HepG2 (cell line): ENCODE measurements around the gene IARS2. TPM values are rescaled to one million over a fixed set of nuclear protein-coding genes. Genes with fewer than 3 reads are reported as not detected.

Source experiments
- HBP1 ChIP-seq: IDR thresholded peaks from 2 replicates; pipeline ENCODE4 v1.6.1; 2016; ENCODE audit warnings: low read depth, control low read depth
- KAT8 ChIP-seq: IDR thresholded peaks from 2 replicates; pipeline ENCODE4 v1.6.1; 2016; ENCODE audit warnings: missing genetic modification reagents, missing compliant biosample characterization
- MTERF4 ChIP-seq: sonication (generic); formaldehyde crosslinking; IDR thresholded peaks from 2 replicates; pipeline ENCODE4 v1.8.0; 2023; ENCODE audit warnings: mild to moderate bottlenecking, missing genetic modification reagents
- NFIC ChIP-seq: IDR thresholded peaks from 2 replicates; pipeline ENCODE4 v1.6.1; 2012; ENCODE audit warnings: mild to moderate bottlenecking, low read length, inconsistent platforms
- NKX3-1 ChIP-seq: sonication (generic); formaldehyde crosslinking; IDR thresholded peaks from 2 replicates; pipeline ENCODE4 v1.5.0; 2020; ENCODE audit warnings: missing genetic modification reagents
- REL ChIP-seq: sonication (generic); formaldehyde crosslinking; conservative IDR thresholded peaks from 2 replicates; pipeline ENCODE4 v1.8.0; 2022; ENCODE audit warnings: mild to moderate bottlenecking, missing genetic modification reagents, moderate library complexity
- STAT5B ChIP-seq: sonication (generic); formaldehyde crosslinking; IDR thresholded peaks from 2 replicates; pipeline ENCODE4 v1.4.0; 2020; ENCODE audit warnings: missing genetic modification reagents
- STAT6 ChIP-seq: sonication (generic); formaldehyde crosslinking; IDR thresholded peaks from 2 replicates; pipeline ENCODE4 v1.4.0; 2020; ENCODE audit warnings: missing genetic modification reagents, mild to moderate bottlenecking, borderline replicate concordance
- THAP9 ChIP-seq: sonication (generic); formaldehyde crosslinking; IDR thresholded peaks from 2 replicates; pipeline ENCODE4; 2020; ENCODE audit warnings: missing genetic modification reagents, mild to moderate bottlenecking, borderline replicate concordance
- YY1 ChIP-seq: IDR thresholded peaks from 2 replicates; pipeline ENCODE4 v1.6.1; 2011; ENCODE audit warnings: low read length, low read depth, moderate library complexity, mild to moderate bottlenecking; ENCODE audit not compliant: insufficient read depth, insufficient replicate concordance
- ZNF205 ChIP-seq: IDR thresholded peaks from 2 replicates; pipeline ENCODE4 v1.6.1; 2018; ENCODE audit warnings: missing biosample characterization, missing genetic modification reagents
- ZNF263 ChIP-seq: sonication (generic); formaldehyde crosslinking; IDR thresholded peaks from 2 replicates; pipeline ENCODE4 v1.4.0; 2020; ENCODE audit warnings: missing genetic modification reagents
- polyA plus RNA-seq, 8 experiments: library from polyadenylated mRNA; depleted of rRNA in 3 of 8; stranded (reverse) in 7 of 8; unstranded in 1 of 8; fragments of >200 nt; fragmentation: Illumina TruSeq in 4 of 8; extraction: Trizol in 4 of 8; gene quantifications; 2 replicates each; pipeline versions ENCODE4 v1.2.1 to v1.2.3, GENCODE V29; 2011 to 2016; ENCODE audit warnings: low read depth in 4 of 8, missing spikeins in 1 of 8, mixed read lengths in 1 of 8; ENCODE audit not compliant: insufficient read depth in 1 of 8
- total RNA-seq, 5 experiments: library from RNA; depleted of rRNA; stranded (reverse); fragments of >200 nt; fragmentation: Illumina TruSeq; extraction: Trizol; gene quantifications; 2 replicates each; pipeline ENCODE4 v1.2.3, GENCODE V29; 2016; ENCODE audit warnings: low read depth in 1 of 5
- TF ChIP-seq, protein P1 (sequence below): sonication (generic); formaldehyde crosslinking; IDR thresholded peaks from 2 replicates; pipeline ENCODE4 v1.8.0; 2022; ENCODE audit warnings: missing genetic modification reagents, mild to moderate bottlenecking, moderate library complexity, borderline replicate concordance
- TF ChIP-seq, protein P2 (sequence below): sonication (generic); formaldehyde crosslinking; IDR thresholded peaks from 2 replicates; pipeline ENCODE4 v1.5.0; 2020; ENCODE audit warnings: missing genetic modification reagents
- TF ChIP-seq, protein P3 (sequence below): sonication (generic); formaldehyde crosslinking; IDR thresholded peaks from 2 replicates; pipeline ENCODE4 v1.5.0; 2020; ENCODE audit warnings: missing genetic modification reagents

Gene IARS2
- total and polyA plus RNA-seq, 2 of the 13 experiments (the other 11 are each of a cell fraction or from before 2014, with no cell fraction given), result 28.6 to 122 TPM

- TF ChIP-seq MTERF4 (CRISPR knock-in tag) (0 out of 2 replicates have a peak, but pooled peaks have one; percentile 31), STAT6 (peak; percentile 77), HBP1 (CRISPR knock-in tag) (0 out of 2 replicates have a peak, but pooled peaks have one; percentile 44), NFIC (peak; percentile 60; the same call in 1 of the 2 replicates), YY1 (peak; percentile 57), KAT8 (CRISPR knock-in tag) (peak; percentile 91), REL (CRISPR knock-in tag) (no peak), ZNF263 (CRISPR knock-in tag) (peak; percentile 31; the same call in 1 of the 2 replicates), STAT5B (CRISPR knock-in tag) (0 out of 2 replicates have a peak, but pooled peaks have one; percentile 31), THAP9 (CRISPR knock-in tag) (peak; percentile 98), NKX3-1 (CRISPR knock-in tag) (peak; percentile 67; the same call in 1 of the 2 replicates), ZNF205 (no peak)
- TF ChIP-seq, protein P1, sequence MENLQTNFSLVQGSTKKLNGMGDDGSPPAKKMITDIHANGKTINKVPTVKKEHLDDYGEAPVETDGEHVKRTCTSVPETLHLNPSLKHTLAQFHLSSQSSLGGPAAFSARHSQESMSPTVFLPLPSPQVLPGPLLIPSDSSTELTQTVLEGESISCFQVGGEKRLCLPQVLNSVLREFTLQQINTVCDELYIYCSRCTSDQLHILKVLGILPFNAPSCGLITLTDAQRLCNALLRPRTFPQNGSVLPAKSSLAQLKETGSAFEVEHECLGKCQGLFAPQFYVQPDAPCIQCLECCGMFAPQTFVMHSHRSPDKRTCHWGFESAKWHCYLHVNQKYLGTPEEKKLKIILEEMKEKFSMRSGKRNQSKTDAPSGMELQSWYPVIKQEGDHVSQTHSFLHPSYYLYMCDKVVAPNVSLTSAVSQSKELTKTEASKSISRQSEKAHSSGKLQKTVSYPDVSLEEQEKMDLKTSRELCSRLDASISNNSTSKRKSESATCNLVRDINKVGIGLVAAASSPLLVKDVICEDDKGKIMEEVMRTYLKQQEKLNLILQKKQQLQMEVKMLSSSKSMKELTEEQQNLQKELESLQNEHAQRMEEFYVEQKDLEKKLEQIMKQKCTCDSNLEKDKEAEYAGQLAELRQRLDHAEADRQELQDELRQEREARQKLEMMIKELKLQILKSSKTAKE (CRISPR knock-in tag), result no peak
- TF ChIP-seq, protein P2, sequence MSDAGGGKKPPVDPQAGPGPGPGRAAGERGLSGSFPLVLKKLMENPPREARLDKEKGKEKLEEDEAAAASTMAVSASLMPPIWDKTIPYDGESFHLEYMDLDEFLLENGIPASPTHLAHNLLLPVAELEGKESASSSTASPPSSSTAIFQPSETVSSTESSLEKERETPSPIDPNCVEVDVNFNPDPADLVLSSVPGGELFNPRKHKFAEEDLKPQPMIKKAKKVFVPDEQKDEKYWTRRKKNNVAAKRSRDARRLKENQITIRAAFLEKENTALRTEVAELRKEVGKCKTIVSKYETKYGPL (CRISPR knock-in tag), result 0 out of 2 replicates have a peak, but pooled peaks have one; percentile 35
- TF ChIP-seq, protein P3, sequence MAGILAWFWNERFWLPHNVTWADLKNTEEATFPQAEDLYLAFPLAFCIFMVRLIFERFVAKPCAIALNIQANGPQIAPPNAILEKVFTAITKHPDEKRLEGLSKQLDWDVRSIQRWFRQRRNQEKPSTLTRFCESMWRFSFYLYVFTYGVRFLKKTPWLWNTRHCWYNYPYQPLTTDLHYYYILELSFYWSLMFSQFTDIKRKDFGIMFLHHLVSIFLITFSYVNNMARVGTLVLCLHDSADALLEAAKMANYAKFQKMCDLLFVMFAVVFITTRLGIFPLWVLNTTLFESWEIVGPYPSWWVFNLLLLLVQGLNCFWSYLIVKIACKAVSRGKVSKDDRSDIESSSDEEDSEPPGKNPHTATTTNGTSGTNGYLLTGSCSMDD, result no peak
Observed at GRCh38 chr1:220089650-220090556, 4.0 kb upstream of the IARS2 start, which contains the start of gene BPNT1 (continued).
